ENCODE measurements around the gene DNAH14. TPM values are rescaled to one million over a fixed set of nuclear protein-coding genes. Genes with fewer than 3 reads are reported as not detected.

DNAH14 gene
- total RNA-seq, 1 experiment from 2014 or later = 33.2 TPM

DNA sequence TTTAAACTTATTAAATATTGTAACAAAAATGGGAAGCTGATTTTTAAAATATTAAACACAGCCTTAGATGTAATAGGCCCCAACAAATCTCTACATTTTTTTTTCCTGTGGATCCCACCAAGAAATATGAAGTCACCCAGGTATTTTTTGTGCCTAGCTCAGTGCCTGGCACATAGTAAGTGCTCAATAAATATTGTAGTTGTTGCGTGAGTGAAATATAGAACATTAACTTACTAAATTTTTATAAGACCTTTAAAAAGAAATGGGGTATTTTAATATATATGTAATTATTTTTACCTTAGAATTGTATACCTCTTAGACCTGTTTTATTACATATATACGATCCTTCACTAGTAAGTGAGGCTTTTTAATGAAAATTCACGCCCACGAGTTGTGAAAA lies 569 bp upstream of the DNAH14 start:
- H3K9me2 ChIP-seq (ENCODE audit: insufficient read depth) = no peaks in the 10 kb centered on the region
- ChIA-PET RAD21 (ENCODE audit: low non-redundant PET in 1 of 2, low total read pairs in 2 of 2, uncharacterized antibody in 2 of 2, unreplicated experiment in 2 of 2) (no interaction called here), CTCF (no interaction called here), POLR2A (no interaction called here)
- BruUV-seq (replicated peaks) = TSS peak; percentile 77
- H3K27ac ChIP-seq (ENCODE audit: low read depth, low read length) = peak overlapping the region; percentile 88; the same call in 1 of the 2 replicates
- peaks cover 43% of the 10 kb centered on the region for H3K79me2 ChIP-seq (ENCODE audit: insufficient read depth, low read length)
- peak overlapping the region; percentile 74 for H3K9ac ChIP-seq (ENCODE audit: low read length)
- ATAC-seq (no peak), DNase-seq (ENCODE audit: low read depth, low spot score) (no peak)
- no peaks in the 10 kb centered on the region for H4K20me1 ChIP-seq (ENCODE audit: insufficient read depth)
- peaks cover 0 to 10% of the 10 kb centered on the region in 2 experiments; a peak in 2 of 4 replicates for H3K4me1 ChIP-seq (ENCODE audit: control insufficient read depth in 1 of 2, insufficient read depth in 2 of 2, low read length in 2 of 2)
- no peaks in the 10 kb centered on the region for H3K27me3 ChIP-seq (ENCODE audit: insufficient read depth, low read length)
- H3K9me3 ChIP-seq (ENCODE audit: control insufficient read depth in 1 of 2, insufficient read depth in 1 of 2, low read depth in 1 of 2, low read length in 2 of 2) = peaks cover 6 to 21% of the 10 kb centered on the region in 2 experiments; a peak in 3 of 4 replicates
- peak overlapping the region; percentile 68 to 69 for H3K4me3 ChIP-seq (replicated peaks in 1 of 2; ENCODE audit: low read depth in 1 of 2, low read length in 2 of 2)
- intact Hi-C loops (cut with micrococcal nuclease) = loop anchor here (10.0 kb wide), 1 partner anchor 494 kb away; the partner anchor contains the start of gene WDR26
- H3K4me2 ChIP-seq (ENCODE audit: low read length) = peak overlapping the region; percentile 93
- peak overlapping the region; percentile 50 for H2AFZ ChIP-seq (ENCODE audit: low read depth, low read length, poor library complexity, severe bottlenecking)
- 0 out of 4 replicates have a peak, but pooled peaks cover 0 to 7% of the 10 kb centered on the region in 2 experiments for H3K36me3 ChIP-seq (ENCODE audit: control insufficient read depth in 1 of 2, insufficient read depth in 2 of 2, low read length in 2 of 2)
- TF ChIP-seq JUND (IDR thresholded peaks at IDR 0.05) (no peak), SIN3A (IDR thresholded peaks at IDR 0.05; ENCODE audit: low read depth) (no peak), POLR2A (IDR thresholded peaks at IDR 0.05; ENCODE audit: borderline replicate concordance, extremely low read depth, insufficient read depth, insufficient read length) (no peak)
- TF ChIP-seq, protein P1, sequence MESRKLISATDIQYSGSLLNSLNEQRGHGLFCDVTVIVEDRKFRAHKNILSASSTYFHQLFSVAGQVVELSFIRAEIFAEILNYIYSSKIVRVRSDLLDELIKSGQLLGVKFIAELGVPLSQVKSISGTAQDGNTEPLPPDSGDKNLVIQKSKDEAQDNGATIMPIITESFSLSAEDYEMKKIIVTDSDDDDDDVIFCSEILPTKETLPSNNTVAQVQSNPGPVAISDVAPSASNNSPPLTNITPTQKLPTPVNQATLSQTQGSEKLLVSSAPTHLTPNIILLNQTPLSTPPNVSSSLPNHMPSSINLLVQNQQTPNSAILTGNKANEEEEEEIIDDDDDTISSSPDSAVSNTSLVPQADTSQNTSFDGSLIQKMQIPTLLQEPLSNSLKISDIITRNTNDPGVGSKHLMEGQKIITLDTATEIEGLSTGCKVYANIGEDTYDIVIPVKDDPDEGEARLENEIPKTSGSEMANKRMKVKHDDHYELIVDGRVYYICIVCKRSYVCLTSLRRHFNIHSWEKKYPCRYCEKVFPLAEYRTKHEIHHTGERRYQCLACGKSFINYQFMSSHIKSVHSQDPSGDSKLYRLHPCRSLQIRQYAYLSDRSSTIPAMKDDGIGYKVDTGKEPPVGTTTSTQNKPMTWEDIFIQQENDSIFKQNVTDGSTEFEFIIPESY (IDR thresholded peaks at IDR 0.05; ENCODE audit: extremely low read depth, insufficient replicate concordance, low read length) = no peak

DNA sequence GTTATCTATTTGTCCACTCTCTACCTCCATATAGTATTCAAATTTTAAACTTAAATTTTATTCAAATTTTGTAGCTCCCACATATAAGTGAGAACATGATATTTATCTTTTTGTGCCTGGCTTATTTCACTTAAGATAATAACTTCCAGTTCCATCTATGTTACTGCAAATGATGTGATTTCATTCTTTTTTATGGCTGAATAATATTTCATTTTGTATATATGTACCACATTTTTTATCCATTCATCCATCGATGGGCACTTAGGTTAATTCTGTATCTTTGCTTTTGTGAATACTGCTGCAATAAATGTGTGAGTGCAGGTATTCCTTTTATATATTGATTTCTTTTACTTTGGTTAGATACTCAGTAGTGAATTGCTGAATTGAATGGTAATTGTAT lies 2.1 kb downstream of the DNAH14 start:
- intact Hi-C loops (cut with micrococcal nuclease) = no loop called here
- RAD21 ChIA-PET (ENCODE audit: low non-redundant PET in 1 of 2, low total read pairs in 2 of 2, uncharacterized antibody in 2 of 2, unreplicated experiment in 2 of 2) = no interaction called here

More for the DNA sequence above, 2.1 kb downstream of the DNAH14 start:
- TF ChIP-seq SRF (IDR thresholded peaks at IDR 0.05; ENCODE audit: low read depth) (no peak), YY1 (IDR thresholded peaks at IDR 0.05; ENCODE audit: extremely low read depth, insufficient replicate concordance, low read depth, low read length) (no peak), JUND (IDR thresholded peaks at IDR 0.05) (no peak)
- H3K36me3 ChIP-seq (ENCODE audit: control insufficient read depth in 1 of 2, insufficient read depth in 2 of 2, low read length in 2 of 2) = 0 out of 4 replicates have a peak, but pooled peaks cover 0 to 7% of the 10 kb centered on the region in 2 experiments
- H3K79me2 ChIP-seq (ENCODE audit: insufficient read depth, low read length) = peaks cover 65% of the 10 kb centered on the region
- no peak overlapping the region for H3K9ac ChIP-seq (ENCODE audit: low read length)
- H3K27me3 ChIP-seq (ENCODE audit: insufficient read depth, low read length) = no peaks in the 10 kb centered on the region
- ATAC-seq = no peak
- ChIA-PET POLR2A (no interaction called here), CTCF (interaction anchor here (1.1 kb wide), 1 partner anchor 9 kb away, joined by 5 read pairs; no protein-coding TSS in a partner anchor)
- H3K9me3 ChIP-seq (ENCODE audit: control insufficient read depth in 1 of 2, insufficient read depth in 1 of 2, low read depth in 1 of 2, low read length in 2 of 2) = peaks cover 9 to 30% of the 10 kb centered on the region in 2 experiments; a peak in 3 of 4 replicates
- H4K20me1 ChIP-seq (ENCODE audit: insufficient read depth) = no peaks in the 10 kb centered on the region
- DNase-seq (ENCODE audit: low read depth, low spot score) = no peak
- no peak overlapping the region for H3K27ac ChIP-seq (ENCODE audit: low read depth, low read length)
- H3K4me2 ChIP-seq (ENCODE audit: low read length) = no peak overlapping the region
- no peaks in the 10 kb centered on the region for H3K9me2 ChIP-seq (ENCODE audit: insufficient read depth)
- no TSS peak for BruUV-seq (replicated peaks)
- H2AFZ ChIP-seq (ENCODE audit: low read depth, low read length, poor library complexity, severe bottlenecking) = no peak overlapping the region
- H3K4me3 ChIP-seq (replicated peaks in 1 of 2; ENCODE audit: low read depth in 1 of 2, low read length in 2 of 2) = no peak overlapping the region
- peaks cover 0 to 10% of the 10 kb centered on the region in 2 experiments; a peak in 2 of 4 replicates for H3K4me1 ChIP-seq (ENCODE audit: control insufficient read depth in 1 of 2, insufficient read depth in 2 of 2, low read length in 2 of 2)
